Subcutaneous preadipocyte (primary cell): ENCODE results near the gene TSHR. TPM values are rescaled to one million over a fixed set of nuclear protein-coding genes. Genes with fewer than 3 reads are reported as not detected.

Source experiments
- total RNA-seq: library from RNA; depleted of rRNA; stranded (reverse); fragments of >200 nt; gene quantifications from 2 replicates; pipeline ENCODE4 v1.2.3, GENCODE V29; 2012

TSHR gene
- total RNA-seq: not detected in 2 replicates

GRCh38 chr14:80955416-80955941 is at the start of gene TSHR:
TSS of gene TSHR (plus strand) at chr14:80955621. CDS start at chr14:80955681, 60 bp downstream.

GRCh38 chr14:80941241-80942185 is 13.9 kb upstream of the TSHR start, which contains the start of gene CEP128:
TSS of gene CEP128 (minus strand) at chr14:80941738.

Other genes with a start within 250 kb of the TSHR start
- gene CEP128, start 13.9 kb upstream of the TSHR start, total RNA-seq: 5.1 and 9.8 TPM in 2 replicates